Esophagus (tissue), 2 donors: ENCODE results near the gene LCE2A. TPM values are rescaled to one million over a fixed set of nuclear protein-coding genes. Genes with fewer than 3 reads are reported as not detected.
"Not testable (repeated sequence)": the region's sequence is repeated elsewhere in the genome, so short reads cannot be mapped to it uniquely, and the experiment has no call there.

Experiments
- H3K27ac ChIP-seq, 2 donors: one replicate each; pipeline ENCODE4 v1.5.1; 2013; ENCODE audit warnings: low read depth in 2 of 2, mild to moderate bottlenecking in 2 of 2, inconsistent platforms in 1 of 2, low read length in 1 of 2, moderate library complexity in 1 of 2
- H3K27me3 ChIP-seq, 2 donors: one replicate each; pipeline ENCODE4 v1.6.1; 2013; ENCODE audit warnings: low read length in 2 of 2, control low read depth in 1 of 2, mild to moderate bottlenecking in 1 of 2; ENCODE audit not compliant: insufficient read depth in 2 of 2, control insufficient read depth in 1 of 2
- H3K36me3 ChIP-seq, 2 donors: one replicate each; pipeline ENCODE4 v1.6.1; 2013; ENCODE audit warnings: low read length in 1 of 2; ENCODE audit not compliant: control insufficient read depth in 2 of 2, insufficient read depth in 2 of 2
- H3K4me1 ChIP-seq, 2 donors: one replicate each; pipeline ENCODE4 v1.6.1; 2013; ENCODE audit warnings: low read length in 1 of 2; ENCODE audit not compliant: control insufficient read depth in 2 of 2, insufficient read depth in 2 of 2
- H3K4me3 ChIP-seq, 2 donors: one replicate each; pipeline ENCODE4 v1.5.1; 2013; ENCODE audit warnings: low read length in 2 of 2, mild to moderate bottlenecking in 2 of 2, low read depth in 1 of 2, moderate library complexity in 1 of 2
- H3K9me3 ChIP-seq, 2 donors: one replicate each; pipeline ENCODE4 v1.6.1; 2013; ENCODE audit warnings: mild to moderate bottlenecking in 2 of 2, low read depth in 1 of 2, low read length in 1 of 2, moderate library complexity in 1 of 2; ENCODE audit not compliant: control insufficient read depth in 2 of 2, insufficient read depth in 1 of 2
- WGBS, 2 donors: extraction: QIAGEN DNeasy Blood & Tissue Kit; methylation state at CpG; one replicate each; pipeline ENCODE4 v1.1.7; 2013; 5-methylcytosine and 5-hydroxymethylcytosine counted together
- polyA plus RNA-seq, 2 donors: library from polyadenylated mRNA; stranded (reverse); fragments of 200-250 nt; gene quantifications; one replicate each; pipeline ENCODE4 v1.2.3, GENCODE V29; 2013
- donor health status: healthy with polysubstance abuse.
- donor health status: Bipolar disorder and iron deficiency.

Gene LCE2A, protein sequence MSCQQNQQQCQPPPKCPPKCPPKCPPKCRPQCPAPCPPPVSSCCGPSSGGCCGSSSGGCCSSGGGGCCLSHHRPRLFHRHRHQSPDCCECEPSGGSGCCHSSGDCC
- polyA plus RNA-seq, result not detected

DNA sequence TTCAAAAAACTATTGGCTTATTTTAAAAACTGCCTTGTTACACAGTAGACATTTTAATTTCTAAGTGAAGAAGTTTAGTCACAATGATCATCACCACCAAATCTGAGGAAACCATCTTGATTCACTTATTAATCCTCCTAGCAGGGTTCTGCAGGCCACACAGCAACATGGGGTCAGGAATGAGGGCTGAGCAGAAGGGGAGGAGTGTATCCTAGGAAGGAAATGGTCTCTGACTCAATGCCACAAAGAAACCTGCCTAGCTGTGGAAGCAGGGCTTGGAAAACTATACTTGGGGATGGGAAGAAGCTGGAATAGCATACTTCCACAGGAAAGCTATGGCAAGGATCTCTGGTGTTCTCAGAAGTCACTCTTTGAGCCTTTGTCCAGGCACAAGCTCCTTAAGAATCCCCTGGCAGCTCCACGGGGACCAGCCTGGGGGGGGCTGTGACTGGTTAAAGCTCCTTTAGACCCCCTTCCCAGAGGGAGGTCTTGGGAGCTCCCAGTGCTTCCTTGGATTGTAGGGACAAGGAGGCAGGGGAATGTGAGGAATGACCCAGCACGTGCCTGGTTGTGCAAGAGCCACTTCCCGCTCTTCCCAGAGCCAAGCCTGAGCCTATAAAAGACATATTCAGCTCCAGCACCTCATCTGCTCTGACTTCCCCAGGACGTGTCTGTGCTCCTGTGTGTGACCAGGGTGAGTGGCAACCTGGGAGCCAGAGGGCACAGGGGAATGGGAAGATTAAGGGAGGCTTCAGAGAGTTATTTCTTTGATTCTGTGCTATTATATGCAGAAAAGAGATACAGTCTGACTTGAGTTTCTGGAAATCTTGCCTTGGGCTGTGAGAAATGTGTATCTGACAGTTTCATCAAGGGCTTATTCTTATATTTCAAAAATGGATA lies at the start of gene LCE2A:
TSS of gene LCE2A (plus strand) at position 645 of the 900 bp plus-strand sequence. CDS start 557 bp downstream, outside the sequence.
- no peaks in the 10 kb centered on the region for H3K4me1 ChIP-seq
- H3K27me3 ChIP-seq, result no peaks in the 10 kb centered on the region
- no peaks in the 10 kb centered on the region for H3K9me3 ChIP-seq
- no peak within 1 kb of the TSS for H3K4me3 ChIP-seq
- H3K27ac ChIP-seq, result no peak within 1 kb of the TSS
- no peaks in the 10 kb centered on the region for H3K36me3 ChIP-seq
- 57 to 64% methylated on average over 4 of the region's 4 CpGs for WGBS, 2 donors

DNA sequence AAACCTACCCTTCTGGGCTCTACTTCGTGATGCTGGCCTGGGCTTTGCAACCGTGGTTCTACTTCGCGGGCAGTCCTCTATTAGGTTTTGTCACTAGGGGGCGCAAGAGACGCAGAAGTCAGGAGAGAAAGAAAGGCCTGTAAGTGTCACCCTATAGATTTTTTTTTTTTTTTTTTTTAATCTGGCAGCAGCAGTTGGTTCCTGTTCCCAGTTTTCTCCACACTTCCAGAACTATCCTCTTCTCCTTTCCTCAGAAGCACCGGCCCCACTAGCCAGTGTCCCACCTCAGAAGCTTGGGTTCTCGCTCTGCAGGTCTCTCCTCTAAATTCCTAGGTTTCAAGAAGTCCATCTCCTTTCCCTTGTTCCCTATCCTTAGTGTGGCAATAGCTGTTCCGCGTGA lies 44.0 kb upstream of the LCE2A start:
- no peaks in the 10 kb centered on the region for H3K36me3 ChIP-seq
- 29 to 31% methylated on average over 10 of the region's 10 CpGs for WGBS, 2 donors
- H3K27me3 ChIP-seq, result no peaks in the 10 kb centered on the region
- H3K9me3 ChIP-seq, result no peaks in the 10 kb centered on the region
- no peak overlapping the region for H3K4me3 ChIP-seq
- H3K27ac ChIP-seq, result no peak overlapping the region
- no peaks in the 10 kb centered on the region for H3K4me1 ChIP-seq

DNA sequence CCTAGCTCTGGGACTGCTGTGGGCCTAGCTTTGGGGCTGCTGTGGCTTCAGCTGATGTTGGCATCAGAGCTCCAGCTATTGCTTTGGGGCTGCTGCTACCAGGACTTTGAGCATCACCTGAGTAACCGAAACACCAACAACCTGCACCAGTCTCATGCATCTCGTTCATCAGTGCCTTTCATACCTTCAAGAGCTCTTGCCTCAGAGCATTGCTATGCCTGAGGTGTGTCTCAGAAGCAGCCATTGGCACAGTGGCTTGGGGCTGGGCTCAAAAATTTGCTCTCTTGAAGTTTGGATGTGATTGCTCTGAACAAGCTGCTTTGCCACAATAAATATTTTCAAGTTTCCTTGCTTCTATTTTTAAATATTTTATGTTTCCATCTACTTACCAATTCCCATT lies 41.7 kb upstream of the LCE2A start:
- no peaks in the 10 kb centered on the region for H3K9me3 ChIP-seq
- no peaks in the 10 kb centered on the region for H3K4me1 ChIP-seq
- H3K36me3 ChIP-seq, result no peaks in the 10 kb centered on the region
- H3K27ac ChIP-seq, result no peak overlapping the region
- 65 to 77% methylated on average over 2 of the region's 2 CpGs for WGBS, 2 donors
- H3K4me3 ChIP-seq, result no peak overlapping the region
- no peaks in the 10 kb centered on the region for H3K27me3 ChIP-seq

DNA sequence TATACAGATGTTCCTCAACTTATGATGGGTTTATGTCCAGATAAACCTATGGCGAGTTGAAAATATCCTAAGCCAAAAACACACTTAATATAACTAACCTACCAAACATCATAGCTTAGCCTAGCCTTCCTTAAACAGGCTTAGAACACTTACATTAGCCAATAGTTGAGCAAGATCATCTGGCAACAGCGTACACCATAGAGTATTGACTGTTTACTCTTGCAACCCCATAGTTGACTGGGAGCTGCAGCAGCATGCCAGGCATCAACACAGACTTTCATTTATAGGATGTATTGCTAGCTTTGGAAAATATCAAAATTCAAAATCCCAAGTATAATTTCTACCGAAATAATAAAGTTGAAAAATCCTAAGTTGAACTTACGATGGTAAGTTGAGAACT lies 40.5 kb upstream of the LCE2A start:
- Histone ChIP-seq H3K27ac (no peak overlapping the region), H3K27me3 (no peaks in the 10 kb centered on the region), H3K4me1 (no peaks in the 10 kb centered on the region), H3K4me3 (no peak overlapping the region), H3K9me3 (no peaks in the 10 kb centered on the region), H3K36me3 (no peaks in the 10 kb centered on the region)
- 83 to 87% methylated on average over 4 of the region's 4 CpGs for WGBS, 2 donors

DNA sequence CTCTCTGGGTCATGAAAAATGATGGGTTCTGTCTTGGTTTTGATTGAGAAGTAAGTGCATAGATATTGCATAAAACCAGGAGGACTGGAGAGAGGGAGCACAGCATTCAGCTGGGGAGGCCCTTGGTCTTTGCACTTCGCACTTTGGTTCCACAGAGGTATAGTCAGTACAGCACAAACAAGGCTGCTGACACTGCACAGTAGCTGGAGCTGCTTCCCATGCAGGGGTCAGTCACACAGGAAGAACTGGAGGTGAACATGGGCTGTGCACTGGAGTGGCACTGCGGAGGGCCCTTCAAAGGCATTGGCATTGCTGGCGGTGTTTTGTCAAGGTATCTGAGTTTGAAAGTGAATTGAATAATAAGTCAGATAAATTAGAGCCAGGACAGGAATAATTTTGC lies 39.5 kb upstream of the LCE2A start:
- Histone ChIP-seq H3K27me3 (no peaks in the 10 kb centered on the region), H3K9me3 (no peaks in the 10 kb centered on the region), H3K36me3 (no peaks in the 10 kb centered on the region), H3K4me3 (no peak overlapping the region), H3K4me1 (no peaks in the 10 kb centered on the region), H3K27ac (no peak overlapping the region)
- 94 to 96% methylated on average over 3 of the region's 3 CpGs for WGBS, 2 donors

DNA sequence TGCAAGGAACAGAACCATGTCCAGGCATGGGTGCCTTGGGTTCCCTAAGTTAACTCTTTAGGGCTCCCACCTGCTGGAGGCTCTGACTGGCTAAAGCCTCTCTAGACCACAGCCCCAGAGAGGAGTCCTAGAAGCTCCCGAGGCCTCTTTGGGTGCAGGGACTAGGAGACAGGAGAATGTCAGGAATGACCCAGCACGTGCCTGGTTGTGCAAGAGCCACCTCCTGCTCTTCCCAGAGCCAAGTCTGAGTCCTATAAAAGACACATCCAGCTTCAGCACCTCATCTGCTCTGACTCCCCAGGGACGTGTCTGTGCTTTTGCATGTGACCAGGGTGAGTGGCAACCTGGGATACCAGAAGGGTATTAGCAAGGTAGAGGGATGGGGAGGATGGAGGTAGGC lies 35.0 kb upstream of the LCE2A start, which contains the start of gene LCE2D:
TSS of gene LCE2D (plus strand) at position 283 of the 400 bp plus-strand sequence. CDS start 726 bp downstream, outside the sequence.
- no peak within 1 kb of the TSS for H3K27ac ChIP-seq
- H3K9me3 ChIP-seq, result no peaks in the 10 kb centered on the region
- no peak within 1 kb of the TSS for H3K4me3 ChIP-seq
- no peaks in the 10 kb centered on the region for H3K4me1 ChIP-seq
- H3K36me3 ChIP-seq, result no peaks in the 10 kb centered on the region
- H3K27me3 ChIP-seq, result no peaks in the 10 kb centered on the region
- 69 to 73% methylated on average over 3 of the region's 3 CpGs for WGBS, 2 donors

DNA sequence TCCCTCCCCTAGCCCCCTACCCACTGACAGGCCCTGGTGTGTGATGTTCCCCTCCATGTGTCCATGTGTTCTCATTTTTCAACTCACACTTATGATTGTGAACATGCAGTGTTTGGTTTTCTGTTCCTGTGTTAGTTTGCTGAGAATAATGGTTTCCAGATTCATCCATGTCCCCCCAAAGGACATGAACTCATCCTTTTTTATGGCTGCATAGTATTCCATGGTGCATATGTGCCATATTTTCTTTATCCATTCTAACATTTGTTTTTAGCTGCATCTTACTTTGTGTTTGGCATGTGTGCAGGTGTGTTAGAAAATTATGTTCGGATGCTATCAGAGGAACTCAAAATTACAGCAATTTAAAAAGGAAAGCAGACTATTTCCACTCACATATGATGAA lies 32.0 kb upstream of the LCE2A start:
- H3K27me3 ChIP-seq, H3K4me1 ChIP-seq, H3K36me3 ChIP-seq, H3K4me3 ChIP-seq, H3K9me3 ChIP-seq, H3K27ac ChIP-seq: not testable (repeated sequence)
- WGBS, 2 donors, result 93 to 96% methylated on average over 1 of the region's 1 CpG

DNA sequence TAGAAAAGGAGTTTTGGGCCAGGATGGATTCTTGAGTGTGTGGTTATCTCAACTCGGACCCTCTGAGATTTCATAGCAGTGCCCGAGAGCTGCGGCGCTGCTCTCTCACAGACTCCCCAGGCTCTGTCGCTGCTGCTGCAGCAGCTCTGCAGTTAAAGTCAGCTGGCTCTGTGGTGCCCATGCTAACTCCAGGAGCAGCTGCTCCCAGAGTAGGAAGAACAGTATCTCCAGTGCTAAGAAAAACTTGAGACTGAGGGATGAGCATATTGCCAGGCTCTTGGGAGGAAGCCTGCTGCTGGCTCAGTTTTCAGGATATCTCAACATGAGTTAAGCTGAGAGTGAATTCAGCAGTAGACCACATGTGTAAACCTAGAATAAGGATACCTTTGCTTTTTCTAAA lies 30.5 kb upstream of the LCE2A start:
- no peak overlapping the region for H3K4me3 ChIP-seq
- peaks cover 0 to 3% of the 10 kb centered on the region in 2 donors for H3K27me3 ChIP-seq
- no peaks in the 10 kb centered on the region for H3K4me1 ChIP-seq
- H3K9me3 ChIP-seq, result no peaks in the 10 kb centered on the region
- WGBS, 2 donors, result 85 to 90% methylated on average over 5 of the region's 5 CpGs
- H3K36me3 ChIP-seq, result no peaks in the 10 kb centered on the region
- no peak overlapping the region for H3K27ac ChIP-seq

DNA sequence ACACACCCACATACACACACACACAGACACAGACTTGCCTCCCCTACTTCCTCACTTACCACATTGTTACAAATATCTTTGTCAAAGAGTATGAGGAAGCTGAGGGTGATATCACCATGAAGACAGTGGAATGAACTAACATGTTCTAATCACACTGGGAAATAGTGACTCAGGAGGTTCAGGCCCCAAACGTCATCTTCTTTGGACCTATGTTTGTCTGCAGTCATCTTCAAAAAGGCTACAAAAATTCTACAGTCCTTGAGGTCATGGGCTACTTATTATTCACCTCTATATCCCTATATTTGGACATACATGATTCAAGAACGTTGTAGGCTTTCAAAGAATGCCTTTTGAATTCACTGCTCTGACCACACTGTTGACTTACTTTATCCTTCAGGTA lies 25.1 kb upstream of the LCE2A start:
- no peaks in the 10 kb centered on the region for H3K9me3 ChIP-seq
- no peak overlapping the region for H3K4me3 ChIP-seq
- WGBS, 2 donors, result 37 to 46% methylated on average over 2 of the region's 2 CpGs
- no peak overlapping the region for H3K27ac ChIP-seq
- no peaks in the 10 kb centered on the region for H3K4me1 ChIP-seq
- H3K27me3 ChIP-seq, result peaks cover 0 to 3% of the 10 kb centered on the region in 2 donors
- H3K36me3 ChIP-seq, result no peaks in the 10 kb centered on the region

DNA sequence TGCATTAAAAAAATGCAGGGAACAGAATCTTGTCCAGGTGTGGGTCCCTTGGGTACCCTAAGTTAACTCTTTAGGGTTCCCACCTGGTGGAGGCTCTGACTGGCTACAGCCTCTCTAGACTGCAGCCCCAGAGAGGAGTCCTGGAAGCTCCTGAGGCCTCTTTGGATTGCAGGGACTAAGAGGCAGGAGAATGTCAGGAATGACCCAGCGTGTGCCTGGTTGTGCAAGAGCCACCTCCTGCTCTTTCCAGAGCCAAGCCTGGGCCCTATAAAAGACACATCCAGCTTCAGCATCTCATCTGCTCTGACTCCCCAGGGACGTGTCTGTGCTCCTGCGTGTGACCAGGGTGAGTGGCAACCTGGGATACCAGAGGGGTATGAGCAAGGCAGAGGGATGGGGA lies 23.2 kb upstream of the LCE2A start, which contains the start of gene LCE2C:
TSS of gene LCE2C (plus strand) at position 297 of the 400 bp plus-strand sequence. CDS start 737 bp downstream, outside the sequence.
- H3K27me3 ChIP-seq, H3K9me3 ChIP-seq, H3K4me1 ChIP-seq, H3K27ac ChIP-seq, H3K4me3 ChIP-seq, H3K36me3 ChIP-seq: not testable (repeated sequence)
- 80 to 86% methylated on average over 3 of the region's 3 CpGs for WGBS, 2 donors
